NCI-H748 (cell line): ENCODE results near the gene ZER1.
A peak's percentile ranks its signal among the peaks of the same experiment; 100 is the strongest.
"Not testable (repeated sequence)": the region's sequence is repeated elsewhere in the genome, so short reads cannot be mapped to it uniquely, and the experiment has no call there.

ENCODE experiments used
- DNase-seq: peaks from one replicate; lab custom pipeline; 2025; ENCODE audit not compliant: unreplicated experiment; lab: John Stamatoyannopoulos, UW

Gene ZER1

GRCh38 chr9:128696923-128697707 is 74.6 kb downstream of the ZER1 start:
- DNase-seq = no peak

GRCh38 chr9:128694344-128694743 is 77.4 kb downstream of the ZER1 start:
- DNase-seq = no peak

GRCh38 chr9:128693738-128694137 is 78.0 kb downstream of the ZER1 start:
- DNase-seq = not testable (repeated sequence)

- no peak for DNase-seq
These were observed 81.1 kb downstream of the ZER1 start for GRCh38 chr9:128690684-128691034.

- DNase-seq = peak; percentile 68
These were observed 81.7 kb downstream of the ZER1 start for GRCh38 chr9:128689820-128690683.

GRCh38 chr9:128689293-128689774 is 82.4 kb downstream of the ZER1 start:
- DNase-seq = peak; percentile 77

GRCh38 chr9:128688501-128689292 is 83.0 kb downstream of the ZER1 start, which contains the start of gene SET:
Gene SET (plus strand): TSS chr9:128689222. CDS start chr9:128689583, 361 bp downstream.
- peak; percentile 95 for DNase-seq

- no peak for DNase-seq
These were observed 84.3 kb downstream of the ZER1 start for GRCh38 chr9:128687453-128687852.

GRCh38 chr9:128685636-128686489 is 85.9 kb downstream of the ZER1 start:
- no peak for DNase-seq

- no peak for DNase-seq
These were observed 87.2 kb downstream of the ZER1 start for GRCh38 chr9:128684325-128685199.

GRCh38 chr9:128684065-128684324 is 87.7 kb downstream of the ZER1 start:
- no peak for DNase-seq

GRCh38 chr9:128683340-128684064 is 88.2 kb downstream of the ZER1 start:
- DNase-seq = no peak
